Peyer's patch (tissue), 4 donors: ENCODE measurements around the gene SSTR5. TPM values are rescaled to one million over a fixed set of nuclear protein-coding genes. Genes with fewer than 3 reads are reported as not detected.

ENCODE experiments used
- DNase-seq, 3 donors: peaks; one replicate each; pipeline ENCODE4 v3.0.0-alpha.2; 2017 to 2019
- H3K27ac ChIP-seq, 4 donors: fragments of 200-600 bp; sonication (generic); one replicate each; pipeline ENCODE4 v1.5.1; 2016 to 2019
- H3K27me3 ChIP-seq, 2 donors: fragments of 200-600 bp; sonication (generic); one replicate each; pipeline ENCODE4 v1.5.1; 2019
- H3K36me3 ChIP-seq, 3 donors: fragments of 200-600 bp; sonication (generic); one replicate each; pipeline ENCODE4 v1.5.1; 2016 to 2019
- H3K4me1 ChIP-seq, 4 donors: fragments of 200-600 bp; sonication (generic); one replicate each; pipeline ENCODE4 v1.5.1; 2016 to 2019
- H3K4me3 ChIP-seq, 4 donors: fragments of 200-600 bp; sonication (generic); 1 replicate in 3 of 4; 2 replicates in 1 of 4; pipeline ENCODE4 v1.5.1; 2016 to 2019; ENCODE audit warnings: mild to moderate bottlenecking in 1 of 4
- H3K9me3 ChIP-seq, 4 donors: fragments of 200-600 bp; sonication (generic); one replicate each; pipeline ENCODE4 v1.5.1; 2016 to 2019; ENCODE audit warnings: mild to moderate bottlenecking in 1 of 4
- CTCF ChIP-seq, 6 experiments: fragments of 450-650 bp in 4 of 6; fragments of 200-600 bp in 2 of 6; sonication (generic) in 1 of 6; IDR thresholded peaks; one replicate each; pipeline ENCODE4 v1.5.1; 2017 to 2019; ENCODE audit warnings: antibody characterized with exemption in 6 of 6, mild to moderate bottlenecking in 3 of 6, moderate library complexity in 1 of 6
- POLR2A ChIP-seq, 2 donors: fragments of 450-650 bp; IDR thresholded peaks; one replicate each; pipeline ENCODE4 v1.5.1; 2017; ENCODE audit warnings: antibody characterized with exemption in 2 of 2, mild to moderate bottlenecking in 2 of 2, moderate library complexity in 2 of 2
- total RNA-seq, 4 donors: library from RNA; depleted of rRNA; stranded (reverse); fragments of >200 nt; gene quantifications; one replicate each; pipeline ENCODE4 v1.1.0, GENCODE V29; 2016

SSTR5 gene
- total RNA-seq, 4 donors from 2014 or later: 1.5 to 2.1 TPM; not detected in 2

GRCh38 chr16:1108299-1109252, 36.0 kb downstream of the SSTR5 start:
- H3K4me1 ChIP-seq: peaks cover 0 to 8% (median 0%) of the 10 kb centered on the region in 4 donors
- peaks cover 0 to 2% of the 10 kb centered on the region in 2 donors for H3K27me3 ChIP-seq
- no peaks in the 10 kb centered on the region for H3K36me3 ChIP-seq
- TF ChIP-seq POLR2A (IDR thresholded peaks at IDR 0.05): no peak
- TF ChIP-seq CTCF (IDR thresholded peaks at IDR 0.05): no peak
- no peak overlapping the region for H3K27ac ChIP-seq
- no peak overlapping the region for H3K4me3 ChIP-seq
- DNase-seq: peak in 1 of 3 donors; percentile 62
- H3K9me3 ChIP-seq: no peaks in the 10 kb centered on the region

- no peak overlapping the region for H3K4me3 ChIP-seq
- H3K9me3 ChIP-seq: no peaks in the 10 kb centered on the region
- no peaks in the 10 kb centered on the region for H3K36me3 ChIP-seq
- H3K27ac ChIP-seq: no peak overlapping the region
- no peaks in the 10 kb centered on the region for H3K27me3 ChIP-seq
- H3K4me1 ChIP-seq: peaks cover 0 to 8% (median 0%) of the 10 kb centered on the region in 4 donors
- no peak for DNase-seq
- TF ChIP-seq POLR2A (IDR thresholded peaks at IDR 0.05): no peak
- no peak for TF ChIP-seq CTCF (IDR thresholded peaks at IDR 0.05)
Observed at GRCh38 chr16:1109648-1110047, 37.1 kb downstream of the SSTR5 start.

- H3K27me3 ChIP-seq: no peaks in the 10 kb centered on the region
- H3K27ac ChIP-seq: no peak overlapping the region
- no peak overlapping the region for H3K4me3 ChIP-seq
- no peaks in the 10 kb centered on the region for H3K9me3 ChIP-seq
- H3K4me1 ChIP-seq: peaks cover 0 to 8% (median 0%) of the 10 kb centered on the region in 4 donors
- DNase-seq: no peak
- H3K36me3 ChIP-seq: no peaks in the 10 kb centered on the region
- TF ChIP-seq CTCF (IDR thresholded peaks at IDR 0.05) (no peak), POLR2A (IDR thresholded peaks at IDR 0.05) (no peak)
Observed at GRCh38 chr16:1112506-1113184, 40.1 kb downstream of the SSTR5 start.

GRCh38 chr16:1113489-1113888, 40.9 kb downstream of the SSTR5 start:
- TF ChIP-seq CTCF (IDR thresholded peaks at IDR 0.05) (no peak), POLR2A (IDR thresholded peaks at IDR 0.05) (no peak)
- Histone ChIP-seq H3K27me3 (no peaks in the 10 kb centered on the region), H3K27ac (no peak overlapping the region), H3K36me3 (no peaks in the 10 kb centered on the region), H3K4me1 (peaks cover 0 to 7% (median 0%) of the 10 kb centered on the region in 4 donors), H3K9me3 (no peaks in the 10 kb centered on the region), H3K4me3 (no peak overlapping the region)
- DNase-seq: no peak

GRCh38 chr16:1113889-1114526, 41.5 kb downstream of the SSTR5 start:
- no peak overlapping the region for H3K27ac ChIP-seq
- no peaks in the 10 kb centered on the region for H3K9me3 ChIP-seq
- TF ChIP-seq POLR2A (IDR thresholded peaks at IDR 0.05): no peak
- no peak for TF ChIP-seq CTCF (IDR thresholded peaks at IDR 0.05)
- DNase-seq: no peak
- H3K4me3 ChIP-seq: no peak overlapping the region
- H3K36me3 ChIP-seq: no peaks in the 10 kb centered on the region
- peaks cover 0 to 2% (median 0%) of the 10 kb centered on the region in 4 donors for H3K4me1 ChIP-seq
- no peaks in the 10 kb centered on the region for H3K27me3 ChIP-seq
